Common myeloid progenitor, CD34-positive (primary cell): ENCODE results near the gene CST11.

Experiments
- CTCF ChIA-PET: fragments of 350-600 bp; sonication (Branson Sonifier 250); formaldehyde crosslinking; loops from one replicate; lab custom pipeline; 2021; ENCODE audit warnings: antibody characterized with exemption; lab: Charles Lee
- POLR2A ChIA-PET: fragments of 350-600 bp; sonication (Branson Sonifier 250); formaldehyde crosslinking; loops from one replicate; lab custom pipeline; 2021; ENCODE audit warnings: antibody characterized with exemption; lab: Charles Lee
- DNase-seq, 3 donors: peaks; one replicate each; pipeline versions ENCODE4 v3.0.0 to v3.0.0-alpha.2; 2013
- H3K27ac ChIP-seq, 2 experiments: 1 replicate in 1 of 2; 2 replicates in 1 of 2; pipeline ENCODE4 v1.7.0; 2013; ENCODE audit warnings: inconsistent platforms in 2 of 2, low read length in 2 of 2, mild to moderate bottlenecking in 2 of 2, low read depth in 1 of 2, moderate library complexity in 1 of 2; ENCODE audit not compliant: severe bottlenecking in 2 of 2, insufficient read depth in 1 of 2, poor library complexity in 1 of 2
- H3K27me3 ChIP-seq, 5 experiments: replicated peaks in 2 of 5; 1 replicate in 3 of 5; 2 replicates in 2 of 5; pipeline versions ENCODE4 v1.6.1 to v1.7.0; 2013; ENCODE audit warnings: low read length in 4 of 5, mild to moderate bottlenecking in 2 of 5, moderate library complexity in 2 of 5, inconsistent platforms in 1 of 5; ENCODE audit not compliant: insufficient read depth in 5 of 5, control insufficient read depth in 4 of 5
- H3K36me3 ChIP-seq, 4 experiments: 1 replicate in 2 of 4; 2 replicates in 2 of 4; pipeline versions ENCODE4 v1.6.1 to v1.7.0; 2013; ENCODE audit warnings: low read length in 3 of 4, control low read depth in 1 of 4, mild to moderate bottlenecking in 1 of 4; ENCODE audit not compliant: control insufficient read depth in 4 of 4, insufficient read depth in 4 of 4
- H3K4me1 ChIP-seq, 4 experiments: 1 replicate in 3 of 4; 2 replicates in 1 of 4; pipeline versions ENCODE4 v1.6.1 to v1.7.1; 2013; ENCODE audit warnings: low read length in 3 of 4, mild to moderate bottlenecking in 3 of 4, control low read depth in 1 of 4, inconsistent platforms in 1 of 4, moderate library complexity in 1 of 4; ENCODE audit not compliant: control insufficient read depth in 4 of 4, insufficient read depth in 4 of 4; ENCODE audit errors: control extremely low read depth in 1 of 4
- H3K4me3 ChIP-seq, 7 experiments: 1 replicate in 4 of 7; 2 replicates in 3 of 7; pipeline versions ENCODE4 v1.5.1 to v1.7.0; 2013; ENCODE audit warnings: mild to moderate bottlenecking in 7 of 7, low read length in 6 of 7, moderate library complexity in 6 of 7, inconsistent platforms in 2 of 7, low read depth in 2 of 7, control low read depth in 1 of 7; ENCODE audit not compliant: insufficient read depth in 4 of 7, control insufficient read depth in 1 of 7; ENCODE audit errors: extremely low read depth in 1 of 7
- H3K9me3 ChIP-seq, 5 experiments: 1 replicate in 4 of 5; 2 replicates in 1 of 5; pipeline versions ENCODE4 v1.6.1 to v1.7.1; 2013; ENCODE audit warnings: low read length in 4 of 5, mild to moderate bottlenecking in 2 of 5, inconsistent platforms in 1 of 5, low read depth in 1 of 5, moderate library complexity in 1 of 5; ENCODE audit not compliant: control insufficient read depth in 4 of 5, insufficient read depth in 2 of 5; ENCODE audit errors: control extremely low read depth in 1 of 5
- WGBS: methylation state at CpG from one replicate; pipeline ENCODE4 v1.1.5; 2013; ENCODE audit not compliant: insufficient coverage; 5-methylcytosine and 5-hydroxymethylcytosine counted together

Gene CST11

GRCh38 chr20:23425129-23425528 is 27.5 kb downstream of the CST11 start:
- Histone ChIP-seq H3K27ac (no peak overlapping the region), H3K4me1 (peaks cover 0 to 11% (median 7%) of the 10 kb centered on the region in 4 experiments), H3K36me3 (no peaks in the 10 kb centered on the region), H3K4me3 (no peak overlapping the region), H3K27me3 (no peaks in the 10 kb centered on the region), H3K9me3 (no peaks in the 10 kb centered on the region)
- CTCF ChIA-PET = interaction anchor here (1.0 to 1.3 kb wide), 3 partner anchors 15 to 75 kb away, joined by 3 to 4 read pairs (median 3); partner anchors contain the start of gene NXT1
- no peak for DNase-seq
- 97% methylated on average over 9 of the region's 9 CpGs for WGBS
- POLR2A ChIA-PET = no interaction called here

- 0% methylated on average over 53 of the region's 64 CpGs for WGBS
- peak within 1 kb of the TSS; percentile 80 to 96 (median 91) for H3K4me3 ChIP-seq
- peak within 1 kb of the TSS; percentile 85 to 91 for H3K27ac ChIP-seq
- no peaks in the 10 kb centered on the region for H3K9me3 ChIP-seq
- ChIA-PET CTCF (interaction anchor here (0.6 to 5.0 kb wide), 15 partner anchors 13 to 80 kb away, joined by 3 to 25 read pairs (median 4); partner anchors contain the start of genes CSTL1 and NXT1), POLR2A (interaction anchor here (0.6 to 1.8 kb wide), 5 partner anchors 10 to 316 kb away, joined by 3 to 6 read pairs (median 3); partner anchors contain the start of genes GZF1 and NXT1)
- H3K4me1 ChIP-seq = peaks cover 9 to 40% (median 20%) of the 10 kb centered on the region in 4 experiments
- peak; percentile 93 to 96 (median 96) for DNase-seq
- no peaks in the 10 kb centered on the region for H3K27me3 ChIP-seq
- H3K36me3 ChIP-seq = no peaks in the 10 kb centered on the region
These were observed 31.4 kb downstream of the CST11 start, which contains the start of gene NAPB for GRCh38 chr20:23420943-23421931. Gene NAPB (minus strand): TSS chr20:23421488. CDS start chr20:23421402, 86 bp downstream.

DNA sequence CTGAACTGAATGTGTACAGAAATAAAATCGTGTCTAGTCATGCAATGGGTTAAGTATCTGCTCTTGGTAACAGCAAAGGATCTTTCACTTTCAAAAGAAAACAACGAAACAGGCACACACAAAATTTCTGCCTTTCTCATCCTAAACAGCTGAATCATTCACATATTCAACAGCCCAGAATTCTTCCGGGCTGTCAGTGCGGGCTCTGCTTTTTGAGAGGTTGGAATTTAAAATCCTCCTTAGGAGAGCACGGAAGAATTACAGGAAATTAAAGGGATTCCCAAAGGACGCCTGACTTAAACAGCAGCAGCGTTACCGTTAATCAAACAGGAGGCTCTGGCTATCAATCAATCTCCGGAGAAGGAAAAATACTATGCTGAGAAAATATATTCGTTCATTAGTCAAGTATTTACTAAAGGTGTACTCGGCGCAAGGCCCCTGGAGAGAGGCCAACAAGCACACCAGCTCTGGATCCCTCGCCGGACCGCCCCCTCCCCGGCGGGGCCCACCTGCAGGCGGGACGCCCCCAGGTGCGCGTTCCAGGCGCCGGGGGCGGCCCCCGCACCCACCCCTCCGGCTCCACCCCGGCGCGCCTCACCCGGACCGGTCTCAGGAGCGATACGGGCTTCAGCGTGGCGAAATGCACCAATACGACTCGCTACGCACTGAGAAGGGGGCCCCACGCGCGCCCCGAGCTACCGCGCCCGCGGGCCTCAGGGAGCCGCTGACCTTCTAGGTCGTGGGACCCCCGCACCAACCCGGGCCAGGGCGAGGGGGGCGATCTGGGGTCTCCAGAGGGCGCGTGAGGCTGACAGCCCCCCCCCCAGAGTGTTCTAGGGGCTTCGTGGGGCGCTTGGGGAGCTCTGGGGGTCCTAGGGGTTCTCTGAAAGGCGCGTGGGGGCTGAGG is 32.4 kb downstream of the CST11 start:
- no peaks in the 10 kb centered on the region for H3K27me3 ChIP-seq
- peaks cover 11 to 44% (median 21%) of the 10 kb centered on the region in 4 experiments for H3K4me1 ChIP-seq
- peak; percentile 51 to 84 (median 77) for DNase-seq
- POLR2A ChIA-PET = interaction anchor here (0.6 to 1.8 kb wide), 6 partner anchors 38 to 70 kb away, joined by 3 to 6 read pairs (median 3); partner anchors contain the start of genes GZF1 and NXT1
- under 1% methylated on average over 41 of the region's 58 CpGs for WGBS
- H3K9me3 ChIP-seq = no peaks in the 10 kb centered on the region
- CTCF ChIA-PET = interaction anchor here (0.6 to 5.0 kb wide), 11 partner anchors 10 to 70 kb away, joined by 3 to 25 read pairs (median 4); partner anchors contain the start of gene NXT1
- peaks cover 0 to 2% (median 0%) of the 10 kb centered on the region in 4 experiments for H3K36me3 ChIP-seq
- peak overlapping the region; percentile 85 to 91 for H3K27ac ChIP-seq
- H3K4me3 ChIP-seq = peak overlapping the region; percentile 80 to 96 (median 91)

DNA sequence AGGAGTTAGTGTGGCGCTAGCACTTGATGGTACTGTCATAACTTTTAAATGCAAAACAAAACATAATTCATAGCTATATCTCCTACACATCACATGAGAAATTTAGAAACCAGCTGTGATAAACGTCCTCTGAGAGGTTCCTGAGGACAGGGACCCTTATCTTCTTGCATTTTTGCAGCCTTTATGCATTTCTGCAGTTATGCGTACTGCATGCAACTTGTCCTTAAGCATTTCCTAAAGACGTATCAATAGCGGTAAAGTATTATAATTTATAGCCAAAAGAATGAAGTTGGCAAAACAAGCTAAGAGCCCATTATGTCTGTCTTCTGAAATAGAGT is 33.0 kb downstream of the CST11 start:
- no peak for DNase-seq
- Histone ChIP-seq H3K4me1 (peaks cover 11 to 44% (median 21%) of the 10 kb centered on the region in 4 experiments), H3K36me3 (peaks cover 0 to 2% (median 0%) of the 10 kb centered on the region in 4 experiments), H3K9me3 (no peaks in the 10 kb centered on the region), H3K4me3 (peak overlapping the region in 6 of 7 experiments; percentile 80 to 96 (median 92)), H3K27ac (peak overlapping the region; percentile 85 to 91), H3K27me3 (no peaks in the 10 kb centered on the region)
- ChIA-PET CTCF (interaction anchor here (1.0 to 5.0 kb wide), 7 partner anchors 9 to 69 kb away, joined by 3 to 25 read pairs (median 4); partner anchors contain the start of gene NXT1), POLR2A (interaction anchor here (0.7 to 1.0 kb wide), 4 partner anchors 38 to 58 kb away, joined by 3 to 6 read pairs (median 3); partner anchors contain the start of gene GZF1)
- WGBS = no CpG with 5 or more reads among the region's 5 CpGs

GRCh38 chr20:23417861-23418260 is 34.8 kb downstream of the CST11 start:
- Histone ChIP-seq H3K4me1 (peaks cover 11 to 41% (median 19%) of the 10 kb centered on the region in 4 experiments), H3K36me3 (peaks cover 0 to 2% (median 0%) of the 10 kb centered on the region in 4 experiments), H3K27ac (peak overlapping the region; percentile 12 to 65), H3K9me3 (no peaks in the 10 kb centered on the region), H3K27me3 (no peaks in the 10 kb centered on the region), H3K4me3 (peak overlapping the region in 1 of 7 experiments; percentile 20)
- POLR2A ChIA-PET = no interaction called here
- DNase-seq = peak in 2 of 3 donors; percentile 22 to 43
- CTCF ChIA-PET = interaction anchor here (1.0 to 2.4 kb wide), 5 partner anchors 9 to 37 kb away, joined by 3 to 8 read pairs (median 4); no protein-coding TSS in a partner anchor

DNA sequence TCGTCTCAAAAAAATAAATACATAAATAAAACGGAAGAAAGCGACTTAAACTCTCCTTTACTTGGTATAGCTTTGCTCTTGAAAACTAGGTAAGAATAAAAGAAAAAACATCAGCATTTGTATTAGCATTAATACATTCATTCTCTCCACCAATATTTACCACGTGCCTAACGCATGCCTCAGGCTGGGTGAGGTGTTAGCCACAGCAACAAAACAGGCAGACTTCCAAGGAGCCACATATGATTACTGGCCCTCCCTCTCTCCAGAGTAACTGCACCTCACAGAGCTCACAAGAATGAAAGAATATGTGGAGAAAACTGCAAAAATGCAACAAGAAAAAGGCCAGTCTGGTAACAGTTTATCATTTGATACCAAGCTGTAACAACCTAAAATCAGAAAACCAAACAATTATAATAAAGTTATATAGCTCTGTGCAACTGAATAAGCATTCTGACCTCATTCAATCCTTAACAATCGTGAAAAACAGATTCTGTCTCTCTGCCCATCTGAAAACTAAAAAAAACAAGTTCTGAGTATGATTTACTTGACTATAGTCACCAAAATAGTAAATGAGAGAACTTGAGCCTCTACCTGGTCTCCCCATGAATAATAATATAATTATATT is 36.6 kb downstream of the CST11 start:
- Histone ChIP-seq H3K27ac (peak overlapping the region; percentile 7 to 26), H3K4me3 (no peak overlapping the region), H3K27me3 (no peaks in the 10 kb centered on the region), H3K4me1 (peaks cover 5 to 36% (median 17%) of the 10 kb centered on the region in 4 experiments), H3K9me3 (no peaks in the 10 kb centered on the region), H3K36me3 (peaks cover 0 to 2% (median under 1%) of the 10 kb centered on the region in 4 experiments)
- 100% methylated on average over 1 of the region's 6 CpGs for WGBS
- ChIA-PET CTCF (interaction anchor here (0.7 to 2.4 kb wide), 6 partner anchors 9 to 51 kb away, joined by 3 to 8 read pairs (median 4); no protein-coding TSS in a partner anchor), POLR2A (no interaction called here)
- DNase-seq = no peak
